Stimulated activated CD8-positive, alpha-beta memory T cell treated with anti-CD3 and anti-CD28 coated beads, Interleukin-7, amount 100 ng/mL, for 1 hour (primary cell): ENCODE data around the gene ACTN2.
"Not testable (repeated sequence)": the region's sequence is repeated elsewhere in the genome, so short reads cannot be mapped to it uniquely, and the experiment has no call there.

Experiments
- DNase-seq, 2 donors: peaks; one replicate each; pipeline ENCODE4 v3.0.0-alpha.2; 2020; ENCODE audit warnings: low read depth in 2 of 2

Gene ACTN2

DNA sequence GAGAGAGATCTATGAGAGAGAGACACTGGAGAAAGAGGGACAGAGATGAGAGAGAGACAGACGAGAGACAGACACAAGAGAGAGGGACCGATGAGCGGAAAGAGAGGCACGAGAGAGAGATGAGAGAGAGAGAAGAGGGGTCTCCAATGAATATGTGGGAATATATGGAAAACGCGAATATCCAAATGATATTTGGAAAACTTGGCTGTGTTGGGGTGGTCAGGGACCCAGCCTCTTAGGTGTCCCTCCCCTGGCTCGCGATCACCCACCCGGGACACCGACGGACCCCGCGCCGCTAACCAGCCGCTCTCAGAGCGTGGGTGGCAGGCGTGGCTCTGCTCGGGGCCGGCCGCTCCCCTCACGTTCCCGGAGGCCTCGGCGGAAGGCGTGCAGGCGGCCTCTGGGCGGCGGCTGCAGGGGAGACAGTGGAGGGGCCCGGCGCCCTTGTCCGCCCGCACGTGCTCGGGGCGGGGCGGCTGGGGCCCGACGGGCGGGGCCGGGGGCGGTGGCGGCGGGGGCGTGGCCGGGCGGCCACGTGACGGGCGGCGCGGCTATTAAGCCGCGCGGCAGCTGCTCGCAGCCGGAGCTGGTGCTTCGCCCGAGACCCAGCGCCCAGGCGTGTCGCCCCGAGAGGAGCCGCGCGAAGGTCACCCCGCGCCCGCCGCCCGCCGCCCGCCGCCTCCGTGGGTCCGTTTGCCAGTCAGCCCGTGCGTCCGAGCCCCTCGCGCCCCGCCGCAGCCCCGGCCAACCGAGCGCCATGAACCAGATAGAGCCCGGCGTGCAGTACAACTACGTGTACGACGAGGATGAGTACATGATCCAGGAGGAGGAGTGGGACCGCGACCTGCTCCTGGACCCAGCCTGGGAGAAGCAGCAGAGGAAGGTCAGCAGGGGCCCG lies at the start of gene ACTN2:
ACTN2 (plus strand) TSS at position 583 of the 898 bp plus-strand sequence; CDS start at position 758, 175 bp downstream.
- peak; percentile 10 to 15 for DNase-seq

DNA sequence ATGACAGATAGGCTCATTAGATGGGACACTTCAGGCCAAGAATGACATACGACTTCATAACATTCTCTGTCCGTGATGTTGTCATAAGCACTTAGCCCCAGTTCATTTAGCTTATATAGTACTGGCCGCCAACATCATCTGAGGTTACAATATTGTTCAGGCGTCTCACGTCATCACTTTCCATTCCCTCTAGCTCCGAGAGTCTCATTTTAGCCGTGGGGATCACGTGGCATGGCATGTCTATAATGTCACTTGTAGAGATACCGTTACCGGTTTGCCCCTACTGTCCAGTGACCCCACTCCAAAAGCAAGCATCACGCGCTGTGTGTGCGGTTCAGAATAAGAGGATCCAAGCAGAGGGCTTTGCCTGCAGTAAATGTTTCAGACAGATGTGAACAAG lies 47.4 kb upstream of the ACTN2 start:
- DNase-seq = no peak

DNA sequence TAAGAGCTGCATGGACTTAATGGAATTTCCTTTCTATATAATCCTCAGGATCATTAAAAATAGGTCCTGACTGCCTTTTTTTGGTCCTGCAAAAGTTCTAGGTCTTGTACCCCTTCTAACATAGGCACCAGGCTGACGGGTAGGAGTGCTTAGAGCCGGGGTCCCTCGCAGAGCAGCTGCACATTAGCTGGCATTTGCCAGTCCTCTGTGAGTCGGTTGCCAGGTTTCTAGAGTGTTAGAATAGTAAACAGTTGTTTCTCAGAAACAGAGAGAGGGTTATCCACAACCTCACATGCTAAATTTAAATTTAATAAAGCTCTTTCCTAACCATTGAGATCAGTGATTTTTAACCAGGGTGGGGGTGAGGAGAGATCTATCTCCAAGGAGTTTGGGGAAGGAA lies 46.6 kb upstream of the ACTN2 start:
- no peak for DNase-seq

DNA sequence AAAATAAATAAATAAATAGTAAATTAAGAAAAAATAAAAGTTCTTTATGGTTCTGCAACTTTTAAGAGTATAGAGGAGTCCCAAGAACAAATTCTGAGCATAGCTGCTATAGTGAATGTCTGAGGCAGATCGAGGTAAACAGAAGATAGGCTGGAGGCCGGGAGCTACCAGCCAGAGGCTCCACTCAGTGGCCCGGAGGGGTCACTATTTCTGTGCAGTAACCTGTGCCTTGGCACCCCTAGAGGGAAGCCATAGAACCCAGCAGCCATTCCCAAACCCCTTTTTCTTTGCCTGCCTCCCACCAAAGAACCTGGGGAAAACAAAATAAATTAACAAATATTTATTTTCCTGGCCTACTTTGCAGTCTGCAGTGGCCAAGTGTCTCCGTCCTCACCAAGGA lies 43.5 kb upstream of the ACTN2 start:
- no peak for DNase-seq

DNA sequence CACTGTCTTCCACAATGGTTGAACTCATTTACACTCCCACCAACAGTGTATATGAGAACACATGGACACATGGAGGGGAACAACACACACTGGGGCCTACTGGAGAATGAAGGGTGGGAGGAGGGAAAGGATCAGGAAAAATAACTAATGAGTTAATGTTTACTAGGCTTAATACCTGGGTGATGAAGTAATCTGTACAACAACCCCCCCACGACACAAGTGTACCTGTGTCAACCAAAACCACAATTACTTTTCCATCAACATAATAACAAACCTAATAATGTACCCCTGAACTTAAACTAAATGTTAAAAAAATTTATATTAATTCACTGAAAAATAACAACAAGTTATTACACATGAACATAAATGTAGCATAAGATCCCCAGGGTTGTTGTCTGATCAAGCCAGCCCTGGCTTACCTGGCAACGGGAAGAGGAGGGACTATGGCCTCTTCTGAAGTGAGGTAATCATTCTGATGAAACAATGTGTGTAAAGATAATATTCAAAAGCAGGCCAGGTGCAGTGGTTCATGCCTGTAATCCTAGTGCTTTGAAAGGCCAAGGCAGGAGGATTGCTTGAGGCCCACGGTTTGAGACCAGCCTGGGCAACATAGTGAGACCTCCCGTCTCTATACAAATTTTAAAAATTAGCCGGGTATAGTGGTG lies 41.2 kb upstream of the ACTN2 start:
- no peak for DNase-seq

DNA sequence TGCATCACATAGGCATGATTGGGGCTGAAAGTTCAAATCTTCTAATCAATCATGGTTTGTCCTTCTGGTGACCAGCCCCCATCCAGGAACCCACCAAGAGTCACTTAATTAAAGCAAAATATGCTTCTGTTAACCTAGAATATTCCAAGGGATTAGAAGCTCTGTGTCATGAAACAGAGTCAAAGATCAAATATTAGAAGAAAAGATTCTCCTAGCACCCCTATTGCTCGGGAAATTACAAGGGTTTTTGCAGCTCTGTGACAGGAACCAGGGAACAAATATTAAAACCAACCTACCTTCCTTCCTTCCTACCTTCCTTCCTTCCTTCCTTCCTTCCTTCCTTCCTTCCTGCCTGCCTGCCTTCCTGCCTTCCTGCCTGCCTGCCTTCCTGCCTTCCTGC lies 31.8 kb upstream of the ACTN2 start:
- DNase-seq = no peak

DNA sequence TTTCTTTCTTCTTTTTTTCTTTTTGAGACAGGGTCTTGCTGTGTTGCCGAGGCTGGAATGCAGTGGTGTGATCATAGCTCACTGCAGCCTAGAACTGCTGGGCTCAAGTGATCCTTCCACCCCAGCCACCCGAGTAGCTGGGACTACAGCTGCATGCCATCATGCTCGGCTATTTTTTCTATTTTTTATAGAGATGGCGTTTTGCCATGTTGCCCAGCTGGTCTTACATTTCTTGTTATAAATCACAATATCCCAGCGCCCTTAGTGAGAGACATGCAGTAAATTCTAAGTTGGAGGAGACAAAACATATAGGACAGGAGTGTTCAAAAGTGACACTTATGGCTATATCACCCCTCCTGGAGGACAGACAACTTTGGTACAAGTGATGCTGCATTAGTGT lies 31.3 kb upstream of the ACTN2 start:
- no peak for DNase-seq

DNA sequence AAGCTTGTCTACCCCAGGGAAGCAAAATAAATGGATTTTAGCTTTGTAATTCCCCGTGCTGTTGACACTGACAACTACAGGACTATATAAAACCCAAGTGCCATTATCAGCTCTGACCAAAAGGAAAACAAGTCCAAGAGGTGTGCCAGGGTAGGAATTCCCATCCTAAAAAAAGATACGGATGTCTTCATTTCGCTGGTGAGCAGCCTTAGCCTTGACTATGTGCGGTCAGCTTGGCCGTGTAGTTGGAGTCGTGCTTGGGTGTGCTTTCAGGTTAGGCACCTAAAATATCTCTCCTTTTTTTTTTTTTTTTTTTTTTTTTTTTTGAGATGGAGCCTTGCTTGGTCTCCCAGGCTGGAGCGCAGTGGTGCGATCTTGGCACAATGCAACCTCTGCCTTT lies 28.9 kb upstream of the ACTN2 start:
- DNase-seq = no peak

DNA sequence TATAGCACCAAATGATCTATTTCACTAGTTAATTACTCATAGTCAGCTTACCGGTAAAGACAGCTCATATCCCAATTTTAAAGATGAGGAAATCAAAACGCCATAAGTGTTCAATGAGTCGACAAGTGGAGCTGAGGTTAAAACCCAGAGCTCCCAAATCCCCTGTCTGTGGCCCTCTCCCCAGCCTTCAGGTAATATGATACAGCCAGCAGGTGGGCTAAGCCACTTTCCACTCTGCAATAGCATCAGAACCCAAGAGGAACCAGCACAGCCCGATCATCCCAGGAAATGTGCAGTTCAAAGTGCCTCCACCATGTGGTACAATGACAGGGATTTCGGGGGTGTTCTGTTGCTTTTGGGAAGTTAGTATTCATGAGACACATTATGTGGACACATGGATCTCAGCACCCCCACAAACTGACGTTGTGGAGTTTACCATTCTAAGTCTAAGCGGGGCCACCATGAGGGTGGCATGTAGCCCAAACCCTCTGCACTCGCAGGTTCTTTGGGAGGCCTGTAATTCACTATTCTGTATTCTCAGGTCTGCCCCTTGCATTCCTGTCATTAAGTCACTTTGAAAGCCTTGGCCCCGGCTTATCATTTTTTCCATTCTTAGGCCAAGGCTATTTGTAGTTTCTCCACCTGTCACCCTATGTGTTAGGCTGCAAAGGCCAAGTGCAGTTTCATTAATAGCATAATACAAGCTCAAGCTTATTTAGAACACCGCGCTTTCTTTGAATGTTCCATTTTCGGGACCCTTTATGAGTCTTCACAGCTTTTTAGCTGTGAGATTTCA lies 26.3 kb upstream of the ACTN2 start:
- no peak for DNase-seq

DNA sequence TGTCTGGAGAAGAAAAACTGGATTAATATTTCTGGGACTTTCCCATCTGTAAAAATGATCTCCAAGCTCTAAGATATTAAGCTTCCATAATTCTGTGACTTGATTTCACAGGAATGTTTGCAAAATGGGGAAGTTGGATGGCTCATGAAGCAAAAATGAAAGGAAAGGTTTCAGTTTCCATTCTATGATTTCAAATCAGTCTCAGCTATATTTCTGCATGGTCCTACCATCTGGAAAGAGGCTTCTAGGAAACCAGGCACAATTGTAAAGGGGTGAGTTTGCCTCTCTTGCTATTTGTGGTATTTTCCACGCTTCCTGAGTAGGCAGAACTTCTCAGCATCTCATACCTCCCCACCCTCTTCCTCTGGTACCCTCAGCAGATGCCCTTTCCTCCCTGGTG lies 22.4 kb upstream of the ACTN2 start:
- no peak for DNase-seq

DNA sequence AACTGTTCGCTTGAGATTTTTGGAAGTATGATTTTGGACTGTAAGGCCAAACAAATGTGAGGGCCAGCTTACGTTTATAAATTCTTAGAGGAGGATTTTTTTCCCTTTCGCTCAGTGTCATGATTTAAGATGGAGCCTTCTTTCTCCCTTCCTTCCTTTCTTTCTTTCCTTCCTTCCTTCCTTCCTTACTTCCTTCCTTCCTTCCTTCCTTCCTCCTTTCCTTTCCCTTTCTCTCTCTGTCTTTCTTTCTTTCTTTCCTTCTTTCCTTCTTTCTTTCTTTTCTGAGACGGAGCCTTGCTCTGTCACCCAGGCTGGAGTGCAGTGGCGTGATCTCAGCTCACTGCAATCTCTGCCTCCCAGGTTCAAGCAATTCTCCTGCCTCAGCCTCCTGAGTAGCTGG lies 17.4 kb upstream of the ACTN2 start:
- not testable (repeated sequence) for DNase-seq

DNA sequence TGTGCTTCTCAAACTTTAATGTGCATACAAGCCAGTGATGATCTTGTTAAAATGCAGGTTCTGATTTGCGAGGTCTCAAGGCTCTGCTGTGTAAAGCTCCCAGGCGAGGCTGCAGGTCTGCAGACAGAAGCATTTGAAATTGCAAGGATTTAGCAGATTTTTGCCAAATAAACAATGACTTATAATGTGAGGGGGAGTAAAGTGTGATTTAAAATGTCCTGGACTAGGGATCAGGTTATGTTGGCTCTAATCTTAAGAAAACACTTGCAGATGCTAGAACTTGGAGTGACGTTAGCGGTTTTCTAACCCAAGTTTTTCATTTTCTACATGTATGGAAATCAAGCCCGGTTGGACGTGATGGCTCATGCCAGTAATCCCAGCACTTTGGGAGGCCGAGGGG lies 16.2 kb upstream of the ACTN2 start:
- DNase-seq = no peak

DNA sequence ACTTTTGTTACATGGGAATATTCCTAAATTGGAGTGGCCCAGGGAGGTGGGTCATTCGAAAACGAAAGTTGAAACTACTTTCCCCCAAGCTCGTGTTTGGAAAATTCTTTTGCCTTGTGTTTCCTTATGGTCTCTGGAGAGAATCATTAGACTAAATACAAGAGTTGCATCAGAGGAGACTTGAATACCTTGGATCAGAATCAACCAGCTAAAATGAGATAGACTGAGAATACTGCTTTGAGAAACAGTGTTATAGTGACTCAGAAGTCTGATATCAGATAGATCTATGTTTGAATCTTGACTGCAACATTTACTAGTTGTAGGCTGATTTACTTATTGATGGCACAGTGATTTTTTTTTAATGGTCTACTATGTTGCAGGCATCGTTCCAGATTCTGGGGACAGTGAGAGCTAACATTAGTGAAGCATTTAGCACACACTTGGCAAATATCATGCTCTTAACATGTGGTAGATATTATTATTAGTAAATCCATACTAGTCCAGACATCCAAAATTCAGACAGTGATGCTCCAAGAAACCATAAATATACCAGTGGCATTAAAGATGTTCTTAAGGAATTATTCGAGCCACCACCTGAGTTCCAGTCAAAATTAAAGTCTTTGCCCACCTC lies 12.9 kb upstream of the ACTN2 start:
- no peak for DNase-seq

DNA sequence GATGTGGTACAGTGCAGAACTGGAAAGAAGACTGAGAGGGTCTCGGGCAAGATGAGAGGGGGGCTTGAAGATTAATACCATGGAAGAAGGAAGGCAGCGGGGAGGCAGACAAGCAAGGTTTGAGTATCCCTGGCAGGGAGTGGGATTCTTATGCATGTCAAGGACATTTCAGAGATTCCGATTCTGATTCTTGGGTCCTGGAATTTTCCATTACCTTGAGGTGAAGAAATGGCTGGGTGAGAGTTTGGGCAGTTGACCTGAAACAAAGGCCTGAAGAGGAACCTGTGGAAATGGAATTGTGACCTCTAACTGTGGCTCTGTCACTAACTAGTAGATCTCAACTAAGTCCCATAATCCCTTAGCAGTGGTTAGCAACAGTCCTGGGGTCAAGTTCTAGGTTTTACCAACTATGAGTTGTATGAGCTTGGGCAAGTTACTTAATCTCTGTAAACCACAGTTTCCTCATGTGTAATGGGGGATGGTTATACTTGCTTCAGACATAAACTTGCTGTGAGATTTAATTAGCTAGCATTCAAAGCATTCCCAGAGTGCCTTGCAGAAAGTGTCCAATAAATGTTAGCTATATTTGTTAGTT lies 8.6 kb upstream of the ACTN2 start:
- DNase-seq = no peak

DNA sequence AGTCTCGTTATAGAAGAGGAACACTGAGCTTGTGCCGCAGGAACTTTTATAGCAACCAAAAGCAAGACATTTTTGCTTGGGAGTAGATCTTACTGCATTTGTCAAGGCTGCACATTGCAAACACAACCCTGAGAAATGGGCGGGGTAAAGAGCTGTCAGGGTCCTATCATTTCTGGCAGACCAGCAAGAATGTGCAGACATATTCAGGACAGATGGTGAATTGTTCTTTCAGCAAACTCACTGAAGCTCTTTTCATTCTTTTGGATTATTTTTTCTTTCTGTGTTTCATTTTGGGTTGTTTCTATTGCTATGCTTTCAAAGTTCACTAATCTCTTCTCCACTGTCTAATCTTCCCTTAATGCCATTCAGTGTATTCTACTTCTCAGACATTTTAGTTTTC lies 5.1 kb upstream of the ACTN2 start:
- DNase-seq = no peak

DNA sequence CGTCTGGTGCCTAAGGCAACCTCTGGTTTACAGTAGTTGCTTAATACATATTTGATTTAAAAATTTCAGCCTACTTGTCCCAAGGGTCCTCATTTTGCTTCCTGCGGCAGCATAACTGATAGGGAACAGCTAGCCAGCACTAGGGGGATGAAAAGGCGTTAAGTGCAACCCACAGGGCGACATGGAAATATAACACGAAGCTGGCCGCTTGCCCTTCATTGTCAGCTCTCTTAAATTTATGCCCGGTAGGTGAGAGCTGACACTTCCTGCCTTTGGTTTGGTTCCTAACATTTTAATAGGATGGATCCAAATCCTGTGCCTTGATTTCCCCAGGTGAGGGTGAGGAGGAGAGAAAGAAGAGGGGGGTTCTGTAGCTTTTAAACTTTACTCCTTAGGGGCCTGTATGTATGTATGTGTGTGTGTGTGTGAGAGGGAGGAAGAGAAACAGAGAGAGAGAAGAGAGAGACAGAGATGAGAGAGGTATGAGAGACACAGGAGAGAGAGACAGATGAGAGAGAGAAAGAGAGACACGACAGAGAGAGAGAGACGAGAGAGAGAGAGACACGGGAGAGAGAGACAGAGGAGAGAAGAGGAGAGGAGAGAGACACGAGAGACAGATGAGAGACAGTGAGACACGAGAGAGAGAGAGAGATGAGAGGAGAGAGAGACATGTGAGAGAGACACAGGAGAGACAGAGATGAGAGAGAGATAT lies 938 bp upstream of the ACTN2 start:
- DNase-seq = no peak

DNA sequence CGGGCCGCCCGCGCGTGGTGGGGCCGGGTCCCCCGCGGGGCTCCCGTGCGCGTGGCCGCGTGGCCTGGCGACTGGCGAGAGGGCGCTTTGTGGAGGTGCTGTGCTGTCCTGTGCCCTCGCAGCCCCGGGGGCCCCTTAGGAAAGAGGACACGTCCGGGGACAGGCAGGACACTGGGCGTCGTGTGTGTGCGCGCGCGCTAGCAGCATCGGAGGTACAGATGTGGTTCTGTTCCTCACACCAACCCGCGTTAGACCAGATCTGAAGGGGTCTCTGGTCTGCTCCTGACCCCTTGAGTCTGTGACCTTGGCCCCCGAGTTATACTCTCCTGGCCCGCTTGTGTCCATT lies 489 bp downstream of the ACTN2 start:
- no peak for DNase-seq

DNA sequence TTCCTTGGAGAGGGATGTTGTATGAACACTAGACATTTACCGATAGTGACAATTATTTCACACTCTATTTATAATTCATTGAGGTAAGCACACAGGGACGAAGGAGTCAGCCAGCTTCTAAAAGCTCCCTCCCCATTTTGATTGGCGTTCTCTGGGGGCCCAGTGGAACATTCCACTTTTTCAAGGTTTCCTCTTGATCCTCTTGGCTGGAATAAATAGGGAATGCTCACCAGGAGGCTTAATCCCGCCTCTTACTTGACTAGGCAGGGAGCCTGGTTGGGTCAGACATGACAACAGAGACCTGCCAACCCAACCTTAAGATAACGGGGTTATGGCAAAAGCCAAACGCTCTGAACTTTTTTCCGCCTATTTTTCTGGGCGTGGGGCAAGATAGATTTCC lies 974 bp downstream of the ACTN2 start:
- DNase-seq = no peak

DNA sequence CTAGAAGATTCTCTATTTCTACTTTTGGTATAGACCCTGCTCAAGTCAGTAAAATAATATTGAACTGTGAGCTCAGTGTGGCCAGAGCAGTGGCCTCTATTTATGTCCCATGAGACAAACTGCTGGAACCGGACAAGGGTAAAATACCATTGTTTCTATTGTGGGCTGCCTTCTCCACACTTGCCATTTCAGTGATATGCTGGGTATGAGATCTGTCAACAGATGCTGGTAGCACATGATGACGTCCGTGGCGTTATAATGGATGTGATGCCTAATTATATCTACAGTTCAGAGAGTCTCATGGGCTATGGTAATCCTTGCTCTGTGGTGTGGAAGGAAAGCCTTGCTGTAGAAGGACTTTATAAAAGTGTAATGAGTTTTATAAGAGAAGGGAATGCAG lies 2.4 kb downstream of the ACTN2 start:
- no peak for DNase-seq

DNA sequence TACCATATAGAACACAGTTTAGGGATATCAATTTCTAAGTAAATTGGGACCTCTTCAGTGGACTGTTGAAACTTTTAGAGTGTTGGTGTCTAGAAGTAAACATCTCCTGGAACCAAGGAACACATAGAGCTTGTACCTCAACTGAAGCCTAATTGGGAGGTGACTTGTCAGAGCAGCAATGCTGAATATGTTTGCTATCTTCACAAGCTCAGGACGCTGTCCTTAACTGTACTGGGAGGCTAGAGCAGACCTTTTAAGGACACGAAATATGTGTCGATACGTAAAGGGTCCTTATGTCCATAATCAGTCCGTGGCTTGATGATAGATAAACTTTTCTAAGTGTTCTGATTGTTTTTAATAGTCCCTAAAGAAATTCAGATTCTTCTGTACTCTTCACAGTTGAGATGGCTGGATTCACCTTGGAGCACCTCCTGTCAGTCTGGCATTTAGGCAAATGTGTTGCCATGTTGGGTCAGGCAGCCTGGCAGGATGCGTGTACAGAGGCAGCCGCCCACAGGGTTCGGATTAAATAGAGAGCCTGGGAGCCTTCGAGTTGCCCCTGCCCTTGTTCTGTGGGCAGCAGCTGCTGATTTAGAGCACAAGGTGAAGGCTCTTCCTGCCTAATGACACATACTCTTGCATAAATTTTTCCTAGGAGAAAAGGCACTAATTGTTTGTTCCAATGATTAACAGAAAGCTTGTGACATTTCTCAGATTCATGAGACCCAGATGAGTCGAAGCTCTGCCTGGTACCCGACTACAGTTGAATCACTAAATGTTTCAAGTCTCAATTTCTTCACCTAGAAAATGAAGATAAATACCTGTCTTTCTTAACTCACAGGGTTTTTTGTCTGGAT lies 3.6 kb downstream of the ACTN2 start:
- no peak for DNase-seq
